H9 (cell line): Measurements from ENCODE around the gene FGF9. TPM values are rescaled to one million over a fixed set of nuclear protein-coding genes. Genes with fewer than 3 reads are reported as not detected.

Experiments
- DNase-seq: peaks from one replicate; pipeline ENCODE4 v3.0.0-alpha.2; 2017
- H2AFZ ChIP-seq: one replicate; pipeline ENCODE4 v1.6.1; 2013; ENCODE audit warnings: mild to moderate bottlenecking, low read length, control low read depth, moderate library complexity
- H2AK5ac ChIP-seq: 2 replicates; pipeline ENCODE4 v1.6.1; 2013; ENCODE audit warnings: low read length, control low read depth, mixed read lengths; ENCODE audit not compliant: insufficient read length
- H2BK120ac ChIP-seq: one replicate; pipeline ENCODE4 v1.6.1; 2013; ENCODE audit warnings: low read depth, mild to moderate bottlenecking, low read length, control low read depth, inconsistent platforms; ENCODE audit not compliant: poor library complexity, severe bottlenecking
- H2BK12ac ChIP-seq: 2 replicates; pipeline ENCODE4 v1.6.1; 2013; ENCODE audit warnings: low read length, control low read depth, mixed read lengths, low read depth; ENCODE audit not compliant: insufficient read length
- H2BK15ac ChIP-seq: 2 replicates; pipeline ENCODE4 v1.6.1; 2013; ENCODE audit warnings: low read depth, low read length, control low read depth
- H2BK20ac ChIP-seq: one replicate; pipeline ENCODE4 v1.6.1; 2013; ENCODE audit warnings: low read depth, mild to moderate bottlenecking, low read length, control low read depth, inconsistent platforms; ENCODE audit not compliant: poor library complexity, severe bottlenecking
- H2BK5ac ChIP-seq: 2 replicates; pipeline ENCODE4 v1.6.1; 2013; ENCODE audit warnings: low read length, control low read depth, mixed read lengths; ENCODE audit not compliant: insufficient read length
- H3K14ac ChIP-seq: 2 replicates; pipeline ENCODE4 v1.6.1; 2013; ENCODE audit warnings: low read length, control low read depth; ENCODE audit not compliant: insufficient read depth
- H3K18ac ChIP-seq: 2 replicates; pipeline ENCODE4 v1.6.1; 2013; ENCODE audit warnings: low read depth, mild to moderate bottlenecking, mixed read lengths, low read length, control low read depth; ENCODE audit not compliant: insufficient read length
- H3K23ac ChIP-seq: 2 replicates; pipeline ENCODE4 v1.6.1; 2013; ENCODE audit warnings: low read length, control low read depth, mixed read lengths, low read depth; ENCODE audit not compliant: insufficient read length
- H3K23me2 ChIP-seq: 2 replicates; pipeline ENCODE4 v1.6.1; 2013; ENCODE audit warnings: low read depth, mild to moderate bottlenecking, mixed read lengths, low read length, control low read depth; ENCODE audit not compliant: insufficient read length, poor library complexity, severe bottlenecking
- H3K27ac ChIP-seq: 2 replicates; pipeline ENCODE4 v1.5.1; 2013; ENCODE audit warnings: low read length, control low read depth, mixed read lengths, low read depth; ENCODE audit not compliant: insufficient read length
- H3K27me3 ChIP-seq: 2 replicates; pipeline ENCODE4 v1.6.1; 2013; ENCODE audit warnings: low read length, control low read depth, inconsistent platforms; ENCODE audit not compliant: insufficient read depth
- H3K4ac ChIP-seq: 2 replicates; pipeline ENCODE4 v1.6.1; 2013; ENCODE audit warnings: low read depth, mild to moderate bottlenecking, control low read depth, inconsistent platforms, low read length, moderate library complexity
- H3K4me1 ChIP-seq: 2 replicates; pipeline ENCODE4 v1.6.1; 2013; ENCODE audit warnings: low read length, control low read depth, inconsistent platforms; ENCODE audit not compliant: insufficient read depth
- H3K4me2 ChIP-seq: 2 replicates; pipeline ENCODE4 v1.6.1; 2013; ENCODE audit warnings: low read length, control low read depth, mixed read lengths; ENCODE audit not compliant: insufficient read length, insufficient read depth
- H3K56ac ChIP-seq: 2 replicates; pipeline ENCODE4 v1.6.1; 2013; ENCODE audit warnings: low read depth, mild to moderate bottlenecking, mixed read lengths, low read length, control low read depth; ENCODE audit not compliant: insufficient read length
- H3K79me1 ChIP-seq: 2 replicates; pipeline ENCODE4 v1.6.1; 2013; ENCODE audit warnings: low read depth, mild to moderate bottlenecking, moderate library complexity, low read length, control low read depth, inconsistent platforms; ENCODE audit not compliant: insufficient read depth, poor library complexity, severe bottlenecking
- H3K79me2 ChIP-seq: 2 replicates; pipeline ENCODE4 v1.6.1; 2013; ENCODE audit warnings: low read length, control low read depth, inconsistent platforms; ENCODE audit not compliant: insufficient read depth
- H3K9ac ChIP-seq: 2 replicates; pipeline ENCODE4 v1.6.1; 2013; ENCODE audit warnings: low read length, control low read depth, mixed read lengths; ENCODE audit not compliant: insufficient read length; ENCODE audit errors: extremely low read depth
- H3K9me3 ChIP-seq: one replicate; pipeline ENCODE4 v1.6.1; 2013; ENCODE audit warnings: low read depth, low read length, inconsistent platforms; ENCODE audit not compliant: control insufficient read depth
- H3T11ph ChIP-seq: one replicate; pipeline ENCODE4 v1.6.1; 2013; ENCODE audit warnings: mild to moderate bottlenecking, low read length, control low read depth, inconsistent platforms
- H4K20me1 ChIP-seq: one replicate; pipeline ENCODE4 v1.6.1; 2013; ENCODE audit not compliant: control insufficient read depth, insufficient read length, insufficient read depth
- H4K5ac ChIP-seq: 2 replicates; pipeline ENCODE4 v1.6.1; 2013; ENCODE audit warnings: low read depth, mild to moderate bottlenecking, mixed read lengths, low read length, control low read depth; ENCODE audit not compliant: insufficient read length
- H4K8ac ChIP-seq: replicated peaks from 2 replicates; pipeline ENCODE4 v1.6.1; 2013; ENCODE audit warnings: low read length, control low read depth, mixed read lengths, low read depth; ENCODE audit not compliant: insufficient read length
- H4K91ac ChIP-seq: 2 replicates; pipeline ENCODE4 v1.6.1; 2013; ENCODE audit warnings: low read depth, mild to moderate bottlenecking, moderate library complexity, mixed read lengths, low read length, control low read depth; ENCODE audit not compliant: insufficient read length
- H3K27ac Mint-ChIP-seq, 3 experiments: 2 replicates in 2 of 3; 3 replicates in 1 of 3; pipeline ENCODE4 v1.8.0; 2020 to 2021; ENCODE audit warnings: mixed read lengths in 3 of 3, mild to moderate bottlenecking in 1 of 3, moderate library complexity in 1 of 3
- H3K27me3 Mint-ChIP-seq: 2 replicates; pipeline ENCODE4 v1.8.0; 2021; ENCODE audit warnings: low read depth, mild to moderate bottlenecking, moderate library complexity, mixed read lengths
- H3K36me3 Mint-ChIP-seq, 3 experiments: 2 replicates in 2 of 3; 3 replicates in 1 of 3; pipeline ENCODE4 v1.8.0; 2020 to 2021; ENCODE audit warnings: low read depth in 3 of 3, mixed read lengths in 3 of 3; ENCODE audit not compliant: insufficient read depth in 1 of 3
- H3K4me1 Mint-ChIP-seq, 2 experiments: 2 replicates each; pipeline ENCODE4 v1.8.0; 2020; ENCODE audit warnings: mixed read lengths in 2 of 2
- H3K4me3 Mint-ChIP-seq, 2 experiments: 2 replicates in 1 of 2; 3 replicates in 1 of 2; pipeline ENCODE4 v1.8.0; 2020 to 2021; ENCODE audit warnings: mild to moderate bottlenecking in 2 of 2, mixed read lengths in 2 of 2, moderate library complexity in 1 of 2
- H3K9me3 Mint-ChIP-seq, 2 experiments: 2 replicates in 1 of 2; 3 replicates in 1 of 2; pipeline ENCODE4 v1.8.0; 2020; ENCODE audit warnings: mild to moderate bottlenecking in 2 of 2, mixed read lengths in 2 of 2, moderate library complexity in 1 of 2
- WGBS: extraction: QIAGEN DNeasy Blood & Tissue Kit; methylation state at CpG from one replicate; pipeline ENCODE4 v1.1.7; 2013; ENCODE audit warnings: missing lambda C conversion rate, low lambda C conversion rate, mixed read lengths; ENCODE audit not compliant: insufficient read length; ENCODE audit errors: extremely low coverage; 5-methylcytosine and 5-hydroxymethylcytosine counted together
- total RNA-seq: library from RNA; stranded (reverse); gene quantifications from 2 replicates; pipeline ENCODE4 v1.2.1, GENCODE V29; 2021
- TF ChIP-seq, protein P1 (sequence below): fragments of 200-600 bp; sonication (generic); conservative IDR thresholded peaks from 3 replicates; pipeline ENCODE4 v1.8.0; 2021; ENCODE audit warnings: antibody characterized with exemption, mild to moderate bottlenecking

FGF9 gene
- total RNA-seq, 1 experiment from 2014 or later = 0.22 TPM

DNA sequence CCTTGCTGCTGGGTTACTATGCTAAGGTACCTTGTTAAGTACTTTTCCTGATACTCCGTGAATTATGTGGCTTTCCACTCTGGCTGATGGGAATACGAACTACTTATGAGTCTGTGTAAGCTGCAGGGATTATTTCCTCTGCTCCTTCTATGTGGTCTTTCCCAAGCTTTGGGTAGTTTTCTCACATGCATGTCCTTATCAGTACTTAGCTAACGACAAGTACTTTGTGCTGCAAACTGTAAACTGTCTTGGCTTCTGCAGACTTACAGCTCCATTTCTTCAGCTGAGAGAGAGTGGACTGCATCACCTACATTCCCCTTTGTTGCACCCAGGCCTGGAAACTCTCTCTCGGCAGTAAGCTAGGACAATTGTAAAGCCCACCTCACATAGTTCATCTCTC is 76.6 kb downstream of the FGF9 start:
- H3K27ac ChIP-seq = no peak overlapping the region
- H3K27me3 ChIP-seq = no peaks in the 10 kb centered on the region
- H3K56ac ChIP-seq = no peak overlapping the region
- no peaks in the 10 kb centered on the region; a peak in 1 of 7 replicates for H3K36me3 Mint-ChIP-seq
- H3K4ac ChIP-seq = no peak overlapping the region
- no peak for DNase-seq
- no peak overlapping the region for H3K23ac ChIP-seq
- H3K4me3 Mint-ChIP-seq = no peak overlapping the region
- no peak overlapping the region for H2BK20ac ChIP-seq
- H3K9ac ChIP-seq = no peak overlapping the region
- WGBS = no CpG with 5 or more reads among the region's 4 CpGs
- no peak overlapping the region for H2BK12ac ChIP-seq
- H3K4me2 ChIP-seq = no peak overlapping the region
- no peak overlapping the region for H3K14ac ChIP-seq
- H2AFZ ChIP-seq = no peak overlapping the region
- no peaks in the 10 kb centered on the region for H3K79me1 ChIP-seq
- TF ChIP-seq, protein P1, sequence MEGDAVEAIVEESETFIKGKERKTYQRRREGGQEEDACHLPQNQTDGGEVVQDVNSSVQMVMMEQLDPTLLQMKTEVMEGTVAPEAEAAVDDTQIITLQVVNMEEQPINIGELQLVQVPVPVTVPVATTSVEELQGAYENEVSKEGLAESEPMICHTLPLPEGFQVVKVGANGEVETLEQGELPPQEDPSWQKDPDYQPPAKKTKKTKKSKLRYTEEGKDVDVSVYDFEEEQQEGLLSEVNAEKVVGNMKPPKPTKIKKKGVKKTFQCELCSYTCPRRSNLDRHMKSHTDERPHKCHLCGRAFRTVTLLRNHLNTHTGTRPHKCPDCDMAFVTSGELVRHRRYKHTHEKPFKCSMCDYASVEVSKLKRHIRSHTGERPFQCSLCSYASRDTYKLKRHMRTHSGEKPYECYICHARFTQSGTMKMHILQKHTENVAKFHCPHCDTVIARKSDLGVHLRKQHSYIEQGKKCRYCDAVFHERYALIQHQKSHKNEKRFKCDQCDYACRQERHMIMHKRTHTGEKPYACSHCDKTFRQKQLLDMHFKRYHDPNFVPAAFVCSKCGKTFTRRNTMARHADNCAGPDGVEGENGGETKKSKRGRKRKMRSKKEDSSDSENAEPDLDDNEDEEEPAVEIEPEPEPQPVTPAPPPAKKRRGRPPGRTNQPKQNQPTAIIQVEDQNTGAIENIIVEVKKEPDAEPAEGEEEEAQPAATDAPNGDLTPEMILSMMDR = no peak
- H3T11ph ChIP-seq = no peak overlapping the region
- H3K9me3 ChIP-seq = no peaks in the 10 kb centered on the region
- no peak overlapping the region for H2AK5ac ChIP-seq
- no peaks in the 10 kb centered on the region for H3K9me3 Mint-ChIP-seq
- H3K4me1 ChIP-seq = no peaks in the 10 kb centered on the region
- no peaks in the 10 kb centered on the region for H3K23me2 ChIP-seq
- no peaks in the 10 kb centered on the region for H3K79me2 ChIP-seq
- H4K91ac ChIP-seq = no peak overlapping the region
- H3K18ac ChIP-seq = no peak overlapping the region
- H3K27ac Mint-ChIP-seq = no peak overlapping the region
- no peak overlapping the region for H4K5ac ChIP-seq
- H3K4me1 Mint-ChIP-seq = no peaks in the 10 kb centered on the region
- no peak overlapping the region for H2BK120ac ChIP-seq
- no peaks in the 10 kb centered on the region for H4K20me1 ChIP-seq
- no peaks in the 10 kb centered on the region for H3K27me3 Mint-ChIP-seq
- no peak overlapping the region for H2BK5ac ChIP-seq
- no peak overlapping the region for H2BK15ac ChIP-seq
- no peak overlapping the region for H4K8ac ChIP-seq
